ENCODE data around the gene IGFBP5.

DNA sequence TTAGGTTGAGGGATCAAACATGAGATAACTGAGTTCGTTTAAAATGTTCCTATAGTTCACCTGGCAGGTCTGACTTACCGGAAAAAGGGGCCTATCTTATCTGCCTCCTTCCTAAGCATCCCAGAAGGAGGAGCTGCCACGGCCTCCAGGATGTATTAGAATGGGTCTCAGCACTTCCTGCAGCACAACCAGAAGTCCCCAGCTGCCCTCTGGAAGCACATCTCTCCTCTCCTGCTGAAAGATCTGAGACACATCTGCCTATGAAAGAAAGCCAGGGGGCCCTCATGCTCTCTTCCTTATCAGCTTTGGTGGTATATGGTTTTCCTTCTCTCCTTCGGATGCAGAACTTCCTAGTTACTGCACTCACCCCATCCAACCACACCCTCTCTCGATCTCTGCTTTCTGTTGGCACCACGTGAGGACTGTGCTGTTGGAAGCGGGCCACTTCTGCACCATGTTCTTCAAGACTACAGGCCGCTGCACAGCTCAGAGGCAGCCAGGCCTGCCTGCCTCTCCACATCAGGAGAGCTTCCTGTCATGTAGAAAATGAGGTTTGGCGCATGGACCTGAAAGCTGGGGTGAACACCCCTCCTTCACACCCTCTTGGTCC, 6.5 kb downstream of the IGFBP5 start:
- TF ChIP-seq, protein P1, sequence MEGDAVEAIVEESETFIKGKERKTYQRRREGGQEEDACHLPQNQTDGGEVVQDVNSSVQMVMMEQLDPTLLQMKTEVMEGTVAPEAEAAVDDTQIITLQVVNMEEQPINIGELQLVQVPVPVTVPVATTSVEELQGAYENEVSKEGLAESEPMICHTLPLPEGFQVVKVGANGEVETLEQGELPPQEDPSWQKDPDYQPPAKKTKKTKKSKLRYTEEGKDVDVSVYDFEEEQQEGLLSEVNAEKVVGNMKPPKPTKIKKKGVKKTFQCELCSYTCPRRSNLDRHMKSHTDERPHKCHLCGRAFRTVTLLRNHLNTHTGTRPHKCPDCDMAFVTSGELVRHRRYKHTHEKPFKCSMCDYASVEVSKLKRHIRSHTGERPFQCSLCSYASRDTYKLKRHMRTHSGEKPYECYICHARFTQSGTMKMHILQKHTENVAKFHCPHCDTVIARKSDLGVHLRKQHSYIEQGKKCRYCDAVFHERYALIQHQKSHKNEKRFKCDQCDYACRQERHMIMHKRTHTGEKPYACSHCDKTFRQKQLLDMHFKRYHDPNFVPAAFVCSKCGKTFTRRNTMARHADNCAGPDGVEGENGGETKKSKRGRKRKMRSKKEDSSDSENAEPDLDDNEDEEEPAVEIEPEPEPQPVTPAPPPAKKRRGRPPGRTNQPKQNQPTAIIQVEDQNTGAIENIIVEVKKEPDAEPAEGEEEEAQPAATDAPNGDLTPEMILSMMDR (IDR thresholded peaks at IDR 0.05) = no peak
- TF ChIP-seq POLR2A (IDR thresholded peaks at IDR 0.05) = no peak
